ENCODE measurements around the gene HLA-F.

The HLA-F gene

DNA sequence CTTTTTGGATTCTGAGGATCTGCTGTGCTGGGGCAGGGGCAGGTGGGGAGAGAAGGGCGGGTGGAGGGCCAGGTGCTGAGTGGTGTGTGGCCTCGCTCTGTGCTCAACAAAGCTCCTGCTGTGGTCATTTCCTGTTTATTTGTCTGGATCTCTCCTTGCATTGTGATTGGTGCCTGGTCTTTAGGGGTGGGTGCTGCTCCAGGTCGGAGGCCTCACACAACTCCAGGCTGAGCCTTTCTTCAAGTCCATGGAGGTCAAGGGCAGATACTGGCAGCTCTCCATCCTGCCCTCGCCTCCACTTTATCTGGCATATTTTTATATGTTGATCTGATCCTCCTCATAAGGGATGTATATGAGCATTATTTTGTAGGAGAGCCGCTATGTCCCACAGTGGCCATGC, 36.2 kb downstream of the HLA-F start:
- no peak for TF ChIP-seq CTCF (conservative IDR thresholded peaks at IDR 0.05; ENCODE audit: control insufficient read depth, insufficient read depth, low read depth, low read length)
- no peak overlapping the region for H3K4me3 ChIP-seq (ENCODE audit: control insufficient read depth, low read depth, low read length)
- no peak for DNase-seq (ENCODE audit: low read depth)

DNA sequence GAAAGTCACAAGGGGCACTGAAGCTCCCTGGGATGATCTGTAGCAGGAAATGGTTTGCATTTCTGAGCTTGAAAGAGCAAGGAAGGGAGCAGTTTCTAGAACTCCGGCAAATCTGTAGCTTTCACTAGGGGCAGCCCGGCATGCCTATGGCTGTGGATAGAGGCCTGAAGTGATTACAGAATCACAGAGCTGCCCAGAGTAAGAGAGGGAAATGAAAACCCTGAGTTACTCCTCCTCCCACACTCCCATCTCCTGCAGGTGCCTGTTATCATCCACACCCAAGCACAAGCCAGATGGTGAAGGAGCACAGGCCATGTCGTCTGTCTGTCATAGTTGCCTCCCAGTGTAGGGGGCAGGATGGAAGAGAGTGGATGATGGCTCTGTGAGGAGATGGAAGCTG, 37.1 kb downstream of the HLA-F start:
- no peak overlapping the region for H3K4me3 ChIP-seq (ENCODE audit: control insufficient read depth, low read depth, low read length)
- DNase-seq (ENCODE audit: low read depth): no peak
- no peak for TF ChIP-seq CTCF (conservative IDR thresholded peaks at IDR 0.05; ENCODE audit: control insufficient read depth, insufficient read depth, low read depth, low read length)

GRCh38 chr6:29762051-29762450, 38.8 kb downstream of the HLA-F start:
- no peak for TF ChIP-seq CTCF (conservative IDR thresholded peaks at IDR 0.05; ENCODE audit: control insufficient read depth, insufficient read depth, low read depth, low read length)
- no peak for DNase-seq (ENCODE audit: low read depth)
- H3K4me3 ChIP-seq (ENCODE audit: control insufficient read depth, low read depth, low read length): no peak overlapping the region

GRCh38 chr6:29762781-29763214, 39.6 kb downstream of the HLA-F start:
- DNase-seq (ENCODE audit: low read depth): peak; percentile 21
- no peak for TF ChIP-seq CTCF (conservative IDR thresholded peaks at IDR 0.05; ENCODE audit: control insufficient read depth, insufficient read depth, low read depth, low read length)
- no peak overlapping the region for H3K4me3 ChIP-seq (ENCODE audit: control insufficient read depth, low read depth, low read length)

- peak; percentile 93 for DNase-seq (ENCODE audit: low read depth)
- no peak overlapping the region for H3K4me3 ChIP-seq (ENCODE audit: control insufficient read depth, low read depth, low read length)
- no peak for TF ChIP-seq CTCF (conservative IDR thresholded peaks at IDR 0.05; ENCODE audit: control insufficient read depth, insufficient read depth, low read depth, low read length)
Observed at GRCh38 chr6:29763491-29764289, 40.5 kb downstream of the HLA-F start.

- H3K4me3 ChIP-seq (ENCODE audit: control insufficient read depth, low read depth, low read length): no peak overlapping the region
- TF ChIP-seq CTCF (conservative IDR thresholded peaks at IDR 0.05; ENCODE audit: control insufficient read depth, insufficient read depth, low read depth, low read length): no peak
- peak; percentile 72 for DNase-seq (ENCODE audit: low read depth)
Observed at GRCh38 chr6:29764422-29765196, 41.4 kb downstream of the HLA-F start.
